DMS 273 treated with DMSO at 0.1 percent for 48 hours (cell line): ENCODE results near the gene ARL17B.
"Not testable (repeated sequence)": the region's sequence is repeated elsewhere in the genome, so short reads cannot be mapped to it uniquely, and the experiment has no call there.

ENCODE experiments used
- DNase-seq: peaks from one replicate; lab custom pipeline; 2025; lab: John Stamatoyannopoulos, UW

The ARL17B gene

DNA sequence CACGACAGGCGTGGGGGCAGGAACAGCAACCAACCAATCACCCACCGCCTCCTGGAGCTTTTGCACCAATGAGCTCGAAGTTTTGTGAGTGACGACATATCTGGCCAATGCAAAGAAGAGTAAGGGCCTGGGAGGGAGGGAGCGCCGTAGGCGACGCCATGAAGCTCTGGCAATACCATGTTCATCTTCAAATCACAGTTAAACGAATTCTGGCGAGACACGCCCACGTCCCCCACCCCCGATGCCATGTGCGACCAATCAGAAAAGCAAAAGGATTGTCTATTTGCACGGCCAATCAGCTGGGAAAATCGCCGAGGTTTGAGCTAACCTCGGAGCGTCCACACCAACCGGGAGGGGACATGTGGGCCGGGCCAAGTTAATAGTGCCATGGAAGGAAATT is at the start of gene ARL17B:
ARL17B (minus strand) TSS at position 12 of the 400 bp plus-strand sequence. CDS start 3,369 bp downstream, outside the sequence.
- DNase-seq, result not testable (repeated sequence)

DNA sequence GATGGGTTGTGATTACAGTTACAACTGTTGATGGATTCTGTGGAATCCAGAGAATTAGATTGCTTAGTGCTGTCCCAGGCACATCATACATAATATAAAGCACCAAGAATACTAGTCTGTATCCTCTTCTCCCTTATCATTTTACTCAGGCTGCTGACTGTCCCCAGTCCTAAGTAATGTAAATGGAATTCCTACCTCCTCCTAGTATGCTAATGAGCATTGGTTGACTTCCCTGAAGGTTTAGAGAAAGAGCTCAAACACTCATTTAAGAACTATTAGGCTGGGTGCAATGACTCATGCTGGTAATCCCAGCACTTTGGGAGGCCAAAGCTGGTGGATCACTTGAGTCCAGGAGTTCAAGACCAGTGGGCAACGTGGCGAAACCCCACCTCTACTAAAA is 48.3 kb upstream of the ARL17B start:
- DNase-seq, result not testable (repeated sequence)

DNA sequence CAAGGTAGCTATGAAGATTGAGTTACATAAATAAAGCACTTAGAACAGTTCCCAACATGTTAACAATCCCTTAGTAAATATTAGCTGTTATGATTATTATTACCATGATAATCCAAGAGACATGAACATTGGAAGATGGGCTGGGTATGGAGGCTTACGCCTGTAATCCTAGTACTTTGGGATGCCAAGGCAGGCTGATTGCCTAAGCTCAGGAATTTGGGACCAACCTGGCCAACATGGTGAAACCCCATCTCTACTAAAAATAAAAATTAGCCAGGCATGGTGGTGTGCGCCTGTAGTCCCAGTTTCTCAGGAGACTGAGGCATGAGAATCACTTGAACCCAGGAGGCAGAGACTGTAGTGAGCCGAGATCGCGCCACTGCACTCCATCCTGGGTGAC is 45.6 kb upstream of the ARL17B start:
- not testable (repeated sequence) for DNase-seq

DNA sequence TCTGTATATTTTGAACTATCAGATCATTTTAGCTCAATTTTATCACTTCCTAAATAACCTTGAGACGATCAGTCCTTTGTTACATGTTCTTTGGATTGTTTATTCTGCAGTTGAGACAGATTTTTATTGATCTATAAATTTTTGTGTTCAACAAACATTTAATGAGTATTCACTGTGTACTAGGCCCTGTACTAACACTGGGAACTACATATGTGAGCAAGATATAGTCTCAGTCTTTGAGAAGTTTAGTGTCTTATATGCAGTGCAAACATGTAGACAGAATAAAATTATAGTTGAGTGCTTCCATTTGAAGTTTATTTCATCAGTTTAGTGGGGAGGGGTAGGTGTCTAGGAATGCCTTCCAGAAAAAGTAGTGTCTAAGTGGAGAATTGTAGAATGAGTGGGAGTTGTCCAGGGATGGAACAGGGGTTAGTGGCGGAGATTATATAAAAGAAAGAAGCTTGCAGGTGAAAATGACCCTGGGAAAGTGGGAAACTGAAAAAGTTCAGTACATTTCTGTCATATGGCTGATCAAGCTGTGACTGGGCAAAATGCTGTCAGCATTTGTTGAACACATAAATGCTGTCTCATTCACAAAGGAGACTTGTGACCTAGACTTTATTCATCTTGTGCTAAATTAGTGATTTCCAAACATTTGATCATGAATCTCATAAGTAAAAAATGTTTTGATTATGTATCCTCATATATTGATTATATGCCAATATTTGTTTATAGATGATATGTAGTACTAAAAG is 39.6 kb upstream of the ARL17B start:
- DNase-seq, result not testable (repeated sequence)

DNA sequence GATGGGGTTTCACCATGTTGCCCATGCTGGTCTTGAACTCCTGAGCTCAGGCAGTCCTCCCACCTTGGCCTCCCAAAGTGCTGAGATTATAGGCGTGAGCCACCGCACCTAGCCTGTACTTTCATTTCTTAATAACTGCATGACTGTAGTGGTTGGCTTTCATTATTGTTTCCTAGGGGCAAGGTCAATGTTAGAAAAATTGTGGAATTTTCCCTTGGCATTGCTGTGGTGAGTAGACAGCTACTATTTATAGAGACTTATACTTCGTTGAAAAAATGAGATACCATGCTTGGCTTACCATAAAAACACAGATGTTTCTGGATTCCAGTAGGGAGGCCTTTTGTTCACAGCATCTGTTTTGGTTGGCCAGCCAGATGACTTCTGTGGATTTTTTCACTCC is 39.0 kb upstream of the ARL17B start:
- DNase-seq, result not testable (repeated sequence)

DNA sequence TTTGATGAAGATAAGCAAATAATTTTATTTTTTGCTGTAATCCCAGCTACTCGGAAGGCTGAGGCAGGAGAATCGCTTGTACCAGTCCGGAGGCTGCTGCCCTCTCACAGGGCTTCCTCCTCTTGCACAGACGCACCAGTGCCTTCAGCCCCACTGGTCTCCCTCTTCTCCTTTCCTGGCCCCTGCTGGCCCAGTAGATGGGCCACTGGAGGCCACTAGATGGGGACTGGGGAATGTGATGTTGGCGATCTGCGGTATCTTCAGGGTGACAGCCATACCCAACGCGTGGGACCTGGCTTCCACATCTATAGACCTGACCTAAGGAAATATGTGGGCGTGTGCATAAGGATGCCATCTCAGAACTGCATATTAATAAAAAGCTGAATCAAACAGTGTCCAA is 38.4 kb upstream of the ARL17B start:
- DNase-seq, result not testable (repeated sequence)

DNA sequence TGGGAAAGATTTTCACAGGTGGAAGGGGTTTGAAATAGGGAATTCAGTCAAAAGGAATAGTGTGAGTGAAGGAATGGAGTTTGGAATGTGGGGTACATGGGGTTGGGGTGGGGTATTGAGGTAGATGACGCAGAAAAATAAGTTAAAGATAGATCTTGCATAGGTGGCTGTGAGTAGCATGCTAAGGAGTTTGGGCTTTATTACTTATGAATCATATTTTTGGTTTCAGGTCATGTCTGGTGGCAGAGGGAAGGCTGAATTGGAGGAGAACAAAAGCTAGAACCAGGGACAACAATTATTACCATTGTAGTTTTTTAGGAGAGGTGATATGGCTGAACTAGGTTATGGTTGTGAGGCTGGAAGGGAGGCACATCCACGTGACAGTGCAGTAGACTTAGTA is 34.7 kb upstream of the ARL17B start:
- not testable (repeated sequence) for DNase-seq

DNA sequence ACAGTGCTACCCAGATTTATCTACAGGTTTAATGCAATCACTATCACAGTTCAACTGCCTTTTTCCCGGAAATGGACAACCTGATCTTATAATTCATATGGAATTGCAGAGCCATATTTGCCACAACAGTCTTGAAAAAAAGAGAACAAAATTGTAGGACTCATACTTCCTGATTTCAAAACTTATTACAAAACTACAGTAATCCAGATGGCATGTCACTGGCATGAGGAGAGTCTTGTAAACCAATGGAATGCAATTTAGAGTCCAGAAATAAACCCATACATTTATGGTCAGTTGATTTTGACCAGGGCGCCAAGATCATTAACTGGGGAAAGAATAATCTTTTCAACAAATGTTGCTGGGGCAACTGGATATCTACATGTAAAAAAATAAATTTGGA is 32.1 kb upstream of the ARL17B start:
- not testable (repeated sequence) for DNase-seq

DNA sequence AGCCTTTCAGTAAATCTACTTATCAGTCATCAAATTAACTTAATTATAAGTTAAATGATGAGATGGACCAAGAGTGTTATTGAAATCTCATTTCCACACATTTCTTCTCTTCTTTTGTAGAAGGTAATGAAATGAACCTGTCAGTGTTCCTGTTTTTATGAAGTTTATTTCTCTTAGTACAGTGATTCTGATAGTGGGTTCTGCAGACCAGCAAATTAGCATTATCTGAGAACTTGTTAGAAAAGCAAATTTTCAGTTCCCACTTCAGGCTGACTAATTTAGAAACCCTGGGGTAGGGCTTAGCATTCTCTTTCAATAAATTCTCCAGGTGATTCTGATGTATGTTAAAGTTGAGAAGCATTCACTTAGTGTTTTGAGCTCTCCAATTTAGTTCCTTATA is 23.9 kb upstream of the ARL17B start:
- not testable (repeated sequence) for DNase-seq

DNA sequence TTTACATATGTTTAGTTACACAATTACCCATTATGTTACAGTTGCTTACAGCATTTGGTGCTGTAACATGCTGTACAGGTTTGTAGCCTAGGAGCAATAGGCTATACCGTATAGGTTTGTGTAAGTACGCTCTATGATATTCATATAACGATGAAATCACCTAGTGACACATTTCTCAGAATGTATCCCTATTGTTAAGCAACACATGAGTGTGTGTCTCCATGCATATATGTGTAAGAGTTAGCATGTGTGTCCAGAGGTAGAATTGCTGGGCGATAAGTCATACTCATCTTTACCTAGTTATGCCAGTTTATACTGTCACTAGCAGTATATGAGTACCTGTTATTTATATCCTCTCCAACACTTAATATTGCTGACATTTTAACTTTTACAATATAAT is 21.6 kb upstream of the ARL17B start:
- DNase-seq, result not testable (repeated sequence)

DNA sequence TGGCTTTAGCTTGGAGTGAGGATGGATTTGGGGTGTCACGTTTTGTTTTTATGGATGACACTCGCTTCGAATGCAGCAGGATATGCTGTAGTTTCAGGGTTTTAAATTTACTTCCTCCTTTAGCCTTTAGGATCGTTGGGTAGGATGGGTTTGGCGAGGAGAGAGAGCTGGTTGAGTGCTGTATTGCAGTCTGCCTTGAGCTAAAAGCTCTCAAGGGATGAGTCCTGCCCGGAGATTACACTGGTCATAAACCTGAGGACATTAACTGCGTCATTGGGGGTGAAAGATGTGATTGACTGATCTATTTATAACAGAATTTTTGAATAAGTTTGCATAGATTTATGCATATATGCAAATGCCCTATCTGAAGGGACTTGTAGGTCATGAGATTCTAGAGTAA is 11.9 kb upstream of the ARL17B start:
- DNase-seq, result not testable (repeated sequence)

DNA sequence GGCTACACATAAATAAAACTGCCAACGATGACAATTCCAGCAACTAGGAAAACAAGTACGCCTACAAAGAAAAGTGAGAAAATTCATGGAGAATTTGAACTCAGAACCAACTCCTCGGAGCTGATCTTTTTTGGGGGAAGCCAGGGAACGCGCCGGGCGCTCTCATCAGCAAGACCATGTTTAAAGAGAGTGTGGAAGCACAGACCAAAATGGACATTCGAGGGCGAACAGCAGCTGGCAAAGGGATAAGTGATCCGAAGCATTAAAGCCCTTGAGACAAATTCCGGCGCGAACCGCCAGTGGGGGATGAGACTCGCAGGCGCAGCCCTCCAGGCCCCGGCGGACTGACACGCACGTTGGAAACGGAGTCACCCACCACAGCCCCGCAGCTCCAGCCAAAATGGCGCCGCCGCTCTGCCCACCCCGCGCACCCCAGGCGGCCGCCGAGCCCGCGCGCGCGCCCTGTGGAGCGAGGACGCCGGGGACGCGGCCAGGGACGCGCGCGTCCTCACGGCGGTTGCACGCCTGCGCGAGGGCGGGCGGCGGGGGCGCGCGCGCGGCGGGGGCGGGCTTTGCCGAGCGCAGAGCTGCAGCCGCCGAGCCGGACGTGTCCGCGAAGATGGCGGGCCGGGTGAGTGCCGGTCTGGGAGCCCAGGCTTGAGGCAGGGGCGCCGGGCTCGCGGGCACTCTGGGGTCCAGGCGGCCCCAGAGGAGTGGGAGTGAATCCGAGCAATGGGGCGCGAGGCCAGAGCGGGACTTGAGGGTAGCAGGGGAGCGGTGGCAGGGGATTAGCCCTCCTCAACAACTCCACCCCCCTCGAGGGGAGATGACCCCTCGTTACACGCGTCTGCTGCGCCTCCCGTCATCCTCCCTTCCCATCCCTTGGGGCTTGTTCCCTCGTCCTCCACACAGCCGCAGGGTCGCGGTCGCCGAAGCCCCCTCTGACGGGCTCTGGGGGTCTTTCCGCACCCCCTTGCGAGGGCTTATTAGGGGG is 11.0 kb upstream of the ARL17B start:
- not testable (repeated sequence) for DNase-seq

DNA sequence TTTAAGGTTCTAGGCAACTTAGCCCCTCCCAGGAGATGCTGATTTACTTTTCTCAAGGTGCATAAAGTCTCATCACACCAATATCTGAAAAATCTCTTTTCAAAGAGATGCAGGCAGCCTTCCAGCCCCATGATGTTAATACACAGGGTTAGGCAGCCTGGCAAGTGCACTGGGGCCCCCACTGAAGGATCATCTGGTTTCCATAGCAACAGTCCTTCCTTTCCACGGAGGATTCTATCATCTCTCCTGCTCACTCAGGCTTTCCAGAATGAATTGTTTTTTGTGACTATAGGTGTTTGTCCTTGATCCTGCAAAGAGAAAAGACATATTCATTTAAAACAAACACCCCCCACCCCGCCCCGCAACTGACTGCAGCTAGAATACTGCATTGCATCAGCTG is 6.0 kb upstream of the ARL17B start:
- not testable (repeated sequence) for DNase-seq

DNA sequence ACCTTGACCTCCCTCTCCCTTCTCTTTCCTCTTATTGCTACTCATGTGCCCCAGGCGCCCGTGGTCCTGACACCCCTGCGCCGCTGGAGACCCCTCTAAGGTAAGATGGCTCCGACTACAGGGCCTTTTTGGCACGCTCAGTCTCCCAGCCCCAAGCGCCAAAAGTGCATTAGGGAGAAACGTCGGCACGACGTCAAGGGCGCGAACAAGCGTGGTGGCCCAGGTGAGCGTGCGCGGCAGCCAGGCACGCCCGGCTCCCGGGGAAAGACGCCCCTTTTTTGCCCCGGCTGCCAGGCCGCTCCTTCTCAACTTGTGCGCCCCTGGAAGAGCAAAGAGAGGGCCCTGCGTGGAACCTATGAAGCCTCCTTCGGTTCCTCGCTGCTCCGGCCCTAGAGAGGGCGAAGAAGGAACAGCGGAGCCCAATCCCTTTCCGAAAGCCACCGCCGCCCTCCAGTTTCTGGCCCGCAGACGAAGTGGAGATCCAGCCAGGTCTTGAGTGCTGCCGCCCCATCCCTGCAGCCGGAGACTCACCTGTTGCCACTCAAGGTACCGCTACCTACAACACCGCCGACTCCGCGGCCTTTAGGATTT is 326 bp downstream of the ARL17B start:
- DNase-seq, result not testable (repeated sequence)

DNA sequence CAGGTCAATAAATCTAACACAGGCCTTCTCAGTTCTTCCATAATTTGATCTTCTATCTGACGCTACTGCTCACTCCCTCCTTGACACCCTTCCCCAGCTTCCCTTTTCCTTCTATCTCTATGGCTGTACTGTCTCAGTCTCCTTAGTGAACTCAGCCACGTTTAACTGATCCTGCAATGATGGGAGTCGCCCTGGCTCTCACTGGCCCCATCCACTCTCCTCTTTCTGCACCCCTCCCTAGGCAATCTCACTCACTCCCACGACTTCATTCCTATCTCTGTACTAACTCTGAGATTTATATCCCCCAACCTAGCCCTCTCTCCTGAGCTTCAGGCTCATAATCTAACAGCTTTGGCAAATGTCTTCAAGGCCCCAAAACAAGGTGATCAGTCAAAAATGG is 7.7 kb downstream of the ARL17B start:
- DNase-seq, result not testable (repeated sequence)

DNA sequence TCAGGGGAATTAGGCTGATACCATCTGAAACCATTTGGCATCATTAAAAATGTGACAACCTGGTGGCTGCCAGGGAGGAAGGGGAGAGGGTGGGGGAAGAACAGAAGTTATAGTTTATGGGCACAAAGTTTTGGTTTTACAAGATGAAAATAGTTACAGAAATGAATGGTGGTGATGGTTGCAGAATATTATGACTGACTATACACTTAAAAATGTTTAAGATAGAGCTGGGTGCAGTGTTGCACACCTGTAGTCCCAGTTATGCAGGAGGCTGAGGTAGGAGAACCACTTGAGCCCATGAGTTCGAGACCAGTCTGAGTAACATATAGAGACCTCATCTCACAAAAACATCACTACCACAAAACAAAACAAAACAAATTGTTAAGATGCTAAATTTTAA is 12.5 kb downstream of the ARL17B start:
- DNase-seq, result not testable (repeated sequence)

DNA sequence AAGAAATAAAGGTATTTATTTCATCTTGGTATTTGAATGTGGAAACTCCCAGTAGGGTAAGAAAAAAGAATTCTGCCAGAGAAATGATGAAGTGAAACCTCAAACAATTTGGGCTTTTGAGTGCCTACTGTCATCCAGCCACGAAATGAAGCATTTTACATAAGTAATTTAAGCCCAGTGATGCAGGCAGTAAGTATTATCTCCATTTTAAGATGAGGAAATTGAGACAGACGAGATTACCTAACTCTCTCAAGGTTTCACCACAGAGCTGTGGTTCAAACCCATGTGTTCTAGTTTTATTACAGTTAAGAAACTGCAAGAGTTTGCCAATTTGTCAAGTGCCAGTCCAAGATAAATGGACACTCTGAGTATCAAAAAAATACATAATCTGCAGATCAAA is 13.2 kb downstream of the ARL17B start:
- DNase-seq, result not testable (repeated sequence)

DNA sequence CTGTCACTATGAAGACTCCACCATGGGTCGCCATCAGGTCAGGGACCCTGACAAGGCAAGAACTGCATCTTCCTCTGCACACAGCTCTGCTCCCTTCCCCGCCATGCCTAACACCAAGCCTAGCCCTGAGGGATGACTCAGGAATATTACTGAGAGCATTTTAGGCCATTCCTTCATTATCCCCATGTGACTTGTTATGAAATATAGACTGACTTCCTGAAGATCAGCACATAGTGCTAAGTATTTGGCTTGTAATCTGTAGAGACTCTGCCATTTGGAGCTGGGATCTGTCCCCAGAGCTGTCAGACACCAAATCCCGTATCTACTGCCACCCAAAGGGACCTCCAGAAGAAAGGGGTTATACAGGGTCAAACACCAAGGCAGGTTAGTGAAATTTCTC is 19.4 kb downstream of the ARL17B start:
- DNase-seq, result not testable (repeated sequence)

DNA sequence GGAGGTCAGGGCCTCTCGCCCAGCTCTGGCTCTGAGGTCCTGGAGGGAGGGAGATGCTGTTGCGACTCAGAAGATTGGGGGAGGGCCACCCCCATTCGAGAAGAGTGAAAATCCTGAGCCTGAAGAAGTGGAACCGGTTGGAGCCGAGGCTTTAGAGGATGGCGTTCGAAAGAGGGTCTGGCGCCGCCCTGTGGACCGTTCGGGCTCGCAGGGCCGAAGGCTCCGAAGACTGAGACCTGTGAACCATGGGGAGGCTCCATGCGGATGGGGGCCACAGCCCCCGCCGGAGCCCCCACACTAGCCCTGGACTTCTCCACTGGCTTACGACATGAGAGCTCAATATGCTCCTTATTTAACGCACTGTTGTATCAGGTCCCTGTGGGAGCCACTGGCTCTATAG is 20.3 kb downstream of the ARL17B start:
- DNase-seq, result not testable (repeated sequence)

DNA sequence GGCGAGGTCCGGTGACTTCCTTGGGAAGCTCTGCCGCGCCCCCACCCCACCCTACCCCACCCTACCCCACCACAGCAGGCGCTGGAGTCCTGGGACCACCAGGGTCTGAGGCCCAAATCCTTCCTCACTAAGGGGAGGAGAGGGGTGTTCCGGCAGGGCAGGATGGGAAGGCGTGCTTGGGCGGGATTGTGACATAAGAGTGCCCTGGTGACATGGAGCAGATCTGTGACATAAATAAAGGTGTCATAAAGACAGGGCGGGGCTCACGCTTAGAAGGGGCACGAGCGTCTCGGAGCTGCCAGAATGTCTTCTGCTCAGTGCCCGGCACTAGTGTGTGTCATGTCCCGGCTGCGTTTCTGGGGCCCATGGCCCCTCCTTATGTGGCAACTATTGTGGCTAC is 66.7 kb downstream of the ARL17B start, which contains the start of gene LRRC37A:
LRRC37A (plus strand) TSS at position 301 of the 400 bp plus-strand sequence; CDS start at position 304, 3 bp downstream.
- not testable (repeated sequence) for DNase-seq

DNA sequence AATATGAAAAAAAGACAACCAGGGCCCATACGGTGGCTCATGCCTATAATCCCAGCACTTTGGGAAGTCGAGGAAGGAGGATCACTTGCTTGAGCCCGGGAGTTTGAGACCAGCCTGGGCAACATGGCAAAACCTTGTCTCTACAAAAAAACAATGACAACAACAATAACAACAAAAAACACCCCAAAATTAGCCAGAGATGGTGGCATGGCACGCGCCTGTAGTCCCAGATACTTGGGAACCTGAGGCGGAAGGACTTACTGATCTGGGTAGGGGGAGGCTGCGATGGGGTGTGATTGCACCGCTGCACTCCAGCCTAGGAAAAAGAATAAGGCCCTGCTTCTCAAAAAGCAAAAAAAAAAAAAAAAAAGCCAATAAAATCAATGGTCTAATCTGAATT is 69.9 kb downstream of the ARL17B start:
- not testable (repeated sequence) for DNase-seq

DNA sequence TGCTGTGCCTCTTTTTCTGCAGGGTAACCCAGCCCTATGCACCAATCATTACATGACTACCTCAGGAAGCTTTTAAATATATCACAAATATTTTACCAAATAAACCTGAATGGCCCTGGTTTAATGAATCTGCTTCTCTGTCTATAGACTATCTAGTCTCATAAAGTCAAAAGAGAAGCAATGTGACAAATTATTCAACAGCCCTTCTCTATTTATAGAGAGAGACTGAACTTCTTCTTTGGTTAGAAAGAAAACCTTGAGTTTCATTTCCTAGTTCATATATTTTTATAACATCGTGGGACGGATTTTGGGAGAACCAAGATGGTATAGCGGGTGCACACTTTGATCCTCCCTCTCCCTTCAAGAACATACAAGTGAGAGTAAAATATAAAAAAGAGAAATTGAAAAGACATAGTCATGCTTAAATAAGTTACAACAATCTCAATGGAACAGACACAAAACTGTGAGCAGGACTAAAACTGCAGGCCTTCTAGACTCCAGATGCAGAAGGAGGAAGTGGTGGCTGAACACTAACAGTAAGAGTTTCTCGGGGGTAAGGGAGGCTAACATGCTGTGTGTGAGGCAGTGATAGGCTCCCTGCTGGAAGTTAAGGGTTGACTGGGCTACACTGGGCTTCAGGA is 70.5 kb downstream of the ARL17B start:
- DNase-seq, result not testable (repeated sequence)
